Activated naive CD4-positive, alpha-beta T cell treated with Interleukin-2 at 50 U/mL for 16 hours (primary cell): Measurements from ENCODE around the gene VWA1.
"Not testable (repeated sequence)": the region's sequence is repeated elsewhere in the genome, so short reads cannot be mapped to it uniquely, and the experiment has no call there.

Experiments used
- DNase-seq: peaks from one replicate; pipeline ENCODE4 v3.0.0-alpha.2; 2020

Gene VWA1, protein sequence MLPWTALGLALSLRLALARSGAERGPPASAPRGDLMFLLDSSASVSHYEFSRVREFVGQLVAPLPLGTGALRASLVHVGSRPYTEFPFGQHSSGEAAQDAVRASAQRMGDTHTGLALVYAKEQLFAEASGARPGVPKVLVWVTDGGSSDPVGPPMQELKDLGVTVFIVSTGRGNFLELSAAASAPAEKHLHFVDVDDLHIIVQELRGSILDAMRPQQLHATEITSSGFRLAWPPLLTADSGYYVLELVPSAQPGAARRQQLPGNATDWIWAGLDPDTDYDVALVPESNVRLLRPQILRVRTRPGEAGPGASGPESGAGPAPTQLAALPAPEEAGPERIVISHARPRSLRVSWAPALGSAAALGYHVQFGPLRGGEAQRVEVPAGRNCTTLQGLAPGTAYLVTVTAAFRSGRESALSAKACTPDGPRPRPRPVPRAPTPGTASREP

DNA sequence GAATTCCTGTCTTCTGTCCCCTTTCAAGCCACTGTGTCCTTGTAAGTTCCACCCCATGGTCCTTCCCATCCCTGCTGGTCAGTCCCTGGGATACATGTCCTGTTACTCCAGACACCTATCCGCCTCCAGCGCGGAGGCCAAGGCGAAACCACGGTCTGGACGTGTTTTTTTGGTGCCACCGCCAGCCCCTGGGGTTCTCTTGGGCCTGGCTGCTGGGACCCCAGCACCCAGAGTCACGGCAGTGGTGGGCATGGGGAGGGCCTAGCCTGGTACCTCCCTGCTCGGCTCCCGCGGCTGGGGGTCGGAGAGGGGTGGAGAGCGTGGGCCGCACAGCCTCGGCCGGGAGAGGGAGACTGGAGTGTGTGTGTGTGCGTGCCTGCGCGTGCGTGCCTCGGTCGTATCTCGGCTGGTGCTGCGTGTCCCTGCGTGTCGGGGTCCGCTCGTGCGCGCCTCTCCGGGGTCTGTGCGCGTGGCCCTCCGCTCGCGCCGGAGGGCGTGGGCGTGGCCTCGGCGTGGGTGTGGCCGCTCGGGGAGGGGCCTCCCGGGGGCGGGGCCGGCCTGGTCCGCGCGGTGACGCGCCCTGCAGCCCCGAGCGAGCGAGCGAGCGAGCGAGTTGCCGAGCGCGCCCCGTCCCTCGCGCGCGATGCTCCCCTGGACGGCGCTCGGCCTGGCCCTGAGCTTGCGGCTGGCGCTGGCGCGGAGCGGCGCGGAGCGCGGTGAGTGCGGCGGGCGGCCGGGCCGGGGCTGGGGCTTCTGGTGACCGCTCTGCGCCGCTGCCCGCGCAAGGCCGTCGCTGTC lies at the start of gene VWA1:
Gene VWA1, plus strand, starts transcription at position 585 of the 798 bp plus-strand sequence. Its CDS starts 59 bp downstream, at position 644.
- DNase-seq, result peak; percentile 62

DNA sequence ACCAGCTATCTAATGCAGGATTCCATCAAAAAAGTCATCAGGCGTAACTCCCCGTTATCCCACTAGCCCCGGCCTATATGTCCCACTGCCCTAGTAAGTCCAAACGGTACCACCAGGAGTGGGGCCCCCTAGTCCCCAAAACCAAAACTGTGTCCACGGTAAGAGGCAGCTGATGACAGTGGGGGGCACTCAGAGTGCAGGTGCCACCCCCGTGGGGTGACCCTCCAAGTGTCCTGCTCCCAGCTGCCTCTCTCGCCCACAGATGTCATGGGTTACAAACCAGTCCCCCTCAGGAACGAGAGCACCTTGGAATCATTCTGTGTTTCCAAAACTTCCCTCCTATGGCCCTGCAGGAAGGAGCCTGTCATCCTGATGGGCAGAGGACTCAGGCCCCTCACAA lies 49.6 kb upstream of the VWA1 start:
- no peak for DNase-seq

DNA sequence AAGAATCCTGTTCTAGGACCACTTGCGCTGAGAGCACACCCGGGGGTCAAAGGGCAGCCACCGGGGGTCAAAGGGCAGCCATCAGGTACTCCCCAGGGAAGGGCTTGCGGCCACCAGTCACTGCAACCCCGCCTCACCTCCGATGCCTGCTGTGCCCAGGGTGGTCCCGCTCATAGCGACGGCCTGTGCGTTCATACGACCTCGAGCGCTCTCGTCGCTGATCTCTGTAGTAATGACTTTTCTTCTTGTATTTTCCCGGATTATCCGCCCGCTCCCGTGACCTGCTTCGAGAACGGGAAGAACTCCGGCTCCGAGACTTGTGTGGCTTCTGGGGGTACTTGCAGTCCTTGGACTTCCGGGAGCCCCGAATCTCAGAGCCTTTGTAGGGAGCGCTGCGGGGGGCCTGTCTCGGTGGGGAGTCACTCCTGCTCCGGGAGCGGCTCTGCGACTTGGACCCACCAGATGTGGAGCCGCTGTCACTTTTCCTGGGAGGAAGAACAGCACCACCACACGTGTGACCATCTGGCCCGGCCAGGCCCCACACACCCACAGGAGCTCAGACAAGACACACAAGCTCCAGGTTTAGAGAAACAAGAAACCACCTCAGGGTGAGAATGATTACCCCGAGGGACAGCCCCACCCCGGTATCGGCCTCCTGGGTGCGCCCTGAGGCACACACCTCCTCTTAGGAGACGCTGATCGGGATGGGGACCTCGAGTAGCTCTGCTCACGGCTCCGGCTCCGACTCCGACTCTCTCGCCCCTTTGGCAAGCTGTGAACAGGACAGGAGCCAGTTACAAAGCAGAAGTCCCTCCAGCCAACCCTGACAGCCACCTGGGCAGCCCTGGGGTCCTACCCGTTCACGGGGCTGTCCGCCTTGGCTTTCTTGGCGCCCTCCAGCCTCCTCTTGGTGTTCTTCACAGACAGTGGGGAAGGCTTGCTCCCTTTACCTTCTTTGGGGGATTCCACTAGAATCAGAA lies 48.1 kb upstream of the VWA1 start:
- no peak for DNase-seq

GRCh38 chr1:1388078-1388472 lies 47.4 kb upstream of the VWA1 start:
- DNase-seq, result no peak

GRCh38 chr1:1390675-1391074 lies 44.8 kb upstream of the VWA1 start:
- no peak for DNase-seq

DNA sequence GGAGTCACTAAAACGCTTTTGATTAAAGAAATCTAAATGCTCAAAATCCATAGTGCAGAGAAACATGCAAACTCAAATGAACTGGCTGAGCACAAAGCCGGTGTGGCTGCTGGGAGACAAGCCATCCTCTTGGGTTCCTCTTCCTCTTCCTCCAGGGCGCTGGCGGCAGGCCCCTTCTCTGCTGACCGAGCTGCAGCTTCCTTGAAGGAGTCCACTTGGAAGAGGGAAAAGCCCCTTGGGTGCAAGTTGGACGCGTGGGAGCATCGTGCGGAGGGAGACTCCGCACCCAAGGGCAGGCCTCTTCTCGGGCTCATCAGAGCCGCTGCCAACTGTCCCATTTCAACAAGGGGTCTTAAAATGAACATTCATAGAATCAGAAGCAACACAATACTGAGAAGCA lies 44.3 kb upstream of the VWA1 start:
- no peak for DNase-seq

- DNase-seq, result no peak
Observed at GRCh38 chr1:1393014-1393413, 42.5 kb upstream of the VWA1 start.

DNA sequence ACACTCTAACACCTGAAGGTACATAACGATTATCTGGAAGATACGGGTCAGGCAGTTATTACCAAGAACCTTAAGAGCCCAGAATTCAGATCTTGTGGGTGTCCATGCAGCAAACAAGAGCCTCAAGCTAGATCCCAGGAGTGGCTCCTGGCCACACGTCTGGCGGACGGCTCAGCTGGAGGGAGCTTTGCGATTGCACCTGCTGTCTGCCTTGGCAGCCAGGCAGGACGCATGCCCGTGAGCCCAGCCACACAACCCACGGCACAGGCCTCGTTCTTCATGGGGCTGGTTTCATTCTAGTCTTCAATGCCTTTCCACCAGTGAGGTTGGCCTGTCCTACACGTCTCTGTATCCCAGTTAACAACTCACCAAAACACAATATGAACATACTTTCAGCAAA lies 42.1 kb upstream of the VWA1 start:
- DNase-seq, result no peak

- DNase-seq, result no peak
Observed at GRCh38 chr1:1394116-1394515, 41.4 kb upstream of the VWA1 start.

GRCh38 chr1:1395166-1395565 lies 40.3 kb upstream of the VWA1 start:
- DNase-seq, result no peak

GRCh38 chr1:1397839-1398523 lies 37.5 kb upstream of the VWA1 start:
- DNase-seq, result peak; percentile 18

- peak; percentile 46 for DNase-seq
Observed at GRCh38 chr1:1398677-1399186, 36.8 kb upstream of the VWA1 start.

DNA sequence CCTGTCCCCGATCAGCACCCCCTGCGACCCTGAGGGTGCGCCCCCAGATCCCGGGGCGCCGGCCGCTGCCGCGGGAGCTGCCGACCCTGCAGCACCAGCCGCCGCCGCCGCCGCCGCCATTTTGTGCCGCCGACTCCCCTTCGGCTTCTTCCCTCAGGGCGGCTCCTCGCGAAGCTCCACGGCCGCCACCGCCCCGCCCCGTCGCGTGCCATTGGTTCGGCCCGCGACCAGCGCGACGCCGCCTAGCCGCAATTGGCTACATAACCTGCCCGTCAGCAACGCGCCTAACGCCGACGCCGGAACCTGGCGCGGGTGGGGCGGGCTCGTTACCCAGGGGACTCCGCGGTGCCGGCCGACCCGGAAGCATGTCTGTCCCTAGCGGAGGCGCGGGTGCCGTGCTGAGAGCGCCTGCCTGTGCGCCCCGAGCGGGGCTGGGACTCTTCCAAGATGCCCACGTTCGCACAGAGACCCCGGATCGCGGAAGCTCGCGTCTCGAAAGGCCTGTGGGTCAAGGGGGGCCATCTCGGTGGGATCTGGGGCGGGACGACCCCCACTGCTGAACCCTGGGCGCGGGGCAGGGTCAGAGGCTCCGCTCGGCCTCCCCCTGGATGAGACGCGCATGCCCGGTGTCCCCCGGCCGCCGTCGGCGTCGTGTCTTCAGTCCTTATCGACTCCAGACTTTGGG lies 36.2 kb upstream of the VWA1 start, which contains the start of gene CCNL2:
Gene CCNL2, minus strand, starts transcription at position 149 of the 685 bp plus-strand sequence. Its CDS starts 29 bp downstream, at position 120.
- DNase-seq, result peak; percentile 100

- DNase-seq, result no peak
Observed at GRCh38 chr1:1399872-1400575, 35.5 kb upstream of the VWA1 start.

DNA sequence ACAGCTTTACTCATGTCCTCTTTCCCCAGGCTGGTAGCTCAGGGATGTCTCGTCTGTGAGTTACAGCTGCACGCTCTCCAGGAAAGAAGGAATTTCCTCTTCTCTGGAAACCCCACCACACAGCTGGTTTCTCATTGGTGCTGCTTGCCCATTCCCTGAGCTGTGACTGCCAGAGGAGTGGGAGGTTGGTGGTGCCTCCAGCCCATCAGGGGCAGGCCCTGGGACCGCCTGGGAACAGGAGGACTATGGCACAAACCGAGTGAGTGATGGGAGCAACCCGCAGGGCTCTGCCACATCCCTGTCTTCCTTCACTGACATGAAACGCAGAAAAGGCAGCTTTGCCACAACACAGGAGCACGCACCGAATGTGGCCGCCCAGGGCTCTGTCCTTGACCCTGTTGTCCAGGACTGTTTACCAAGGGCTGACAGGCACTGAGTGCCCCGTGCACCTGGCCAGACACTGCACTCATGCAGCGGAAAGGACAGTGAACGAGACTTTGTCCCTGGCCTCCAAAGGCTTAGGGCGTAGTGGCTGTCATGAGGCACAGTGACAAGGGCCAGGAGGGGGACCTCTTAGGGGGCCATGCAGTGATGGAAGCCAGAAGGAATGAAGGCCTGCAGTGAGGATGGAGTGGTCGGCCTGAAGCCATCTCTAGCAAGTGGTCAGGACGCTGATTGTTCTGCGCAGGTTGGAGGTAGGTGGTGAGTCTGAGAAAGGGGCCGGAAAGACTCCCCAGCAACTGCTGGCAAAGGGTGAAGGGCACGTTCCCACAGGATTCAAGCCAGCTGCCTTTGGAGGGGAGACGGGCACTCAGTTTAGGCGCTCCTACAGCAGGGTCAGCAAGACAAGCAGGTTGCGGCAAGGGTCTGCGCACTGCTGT lies 34.7 kb upstream of the VWA1 start:
- DNase-seq, result no peak

GRCh38 chr1:1401457-1402010 lies 34.0 kb upstream of the VWA1 start:
- DNase-seq, result no peak

DNA sequence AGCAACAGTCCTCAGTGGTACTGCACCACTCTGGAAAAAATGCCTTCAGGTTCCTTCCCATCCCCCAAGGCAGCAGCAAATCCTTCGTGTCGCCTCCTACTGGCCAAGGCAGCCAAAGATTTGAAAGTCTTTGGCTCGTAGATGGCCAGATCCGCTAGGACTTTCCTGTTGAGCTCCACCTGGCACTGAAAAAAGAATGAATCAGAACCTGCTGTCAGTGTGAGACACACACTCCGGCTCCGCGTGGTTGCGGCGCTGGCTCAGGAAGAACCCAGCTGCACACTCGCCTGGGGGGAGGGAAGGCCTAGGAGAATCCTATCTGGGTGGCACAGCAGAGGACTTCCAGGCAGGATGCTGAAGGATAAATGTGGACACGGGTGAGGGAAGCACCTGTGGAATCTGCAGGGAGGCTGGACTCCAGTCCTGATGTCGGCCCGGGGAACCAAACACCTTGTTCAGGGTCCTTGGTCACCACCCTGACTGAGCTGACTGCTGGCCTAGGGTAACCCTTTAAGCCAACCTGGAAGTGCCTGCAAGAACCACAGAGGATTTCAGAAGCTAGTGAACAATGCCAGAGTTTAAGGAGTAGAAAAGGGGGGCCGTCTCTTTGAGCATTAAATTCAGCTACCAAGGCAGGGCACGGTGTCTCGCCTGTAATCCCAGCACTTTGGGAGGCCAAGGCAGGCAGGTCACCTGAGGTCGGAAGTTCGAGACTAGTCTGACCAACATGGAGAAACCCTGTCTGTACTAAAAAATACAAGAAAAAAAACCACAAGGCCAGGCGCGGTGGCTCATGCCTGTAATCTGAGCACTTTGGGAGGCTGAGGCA lies 33.2 kb upstream of the VWA1 start:
- peak; percentile 41 for DNase-seq

DNA sequence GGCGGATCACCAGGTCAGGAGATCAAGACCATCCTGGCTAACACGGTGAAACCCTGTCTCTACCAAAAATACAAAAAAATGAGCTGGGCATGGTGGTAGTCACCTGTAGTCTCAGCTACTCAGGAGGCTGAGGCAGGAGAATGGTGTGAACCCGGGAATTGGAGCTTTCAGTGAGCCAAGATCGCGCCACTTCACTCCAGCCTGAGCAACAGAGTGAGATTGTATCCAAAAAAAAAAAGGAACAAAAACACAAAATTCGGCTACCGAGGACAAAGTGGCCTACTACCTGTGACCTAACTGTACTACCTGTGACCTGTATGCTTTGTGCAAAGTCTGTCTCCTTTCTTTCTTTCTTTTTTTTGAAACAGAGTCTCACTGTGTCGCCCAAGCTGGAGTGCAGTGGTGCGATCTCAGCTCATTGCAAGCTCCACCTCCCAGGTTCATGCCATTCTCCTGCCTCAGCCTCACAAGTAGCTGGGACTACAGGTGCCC lies 32.5 kb upstream of the VWA1 start:
- DNase-seq, result not testable (repeated sequence)
